ENCODE results near the gene RFX2. TPM values are rescaled to one million over a fixed set of nuclear protein-coding genes. Genes with fewer than 3 reads are reported as not detected.

The RFX2 gene
- total RNA-seq (2021; fragmentation: NEBNext Ultra II Directional; extraction: Animal tissue kit (Norgen Biotek cat#: 25700)): 1 to 10 TPM; 6.3 to 9.5 (median 6.9) TPM
- long read RNA-seq, partial matches to known transcripts: 3 of 13 reads
- long read RNA-seq, other reads (novel, unspliced or antisense): 4 of 13 reads

GRCh38 chr19:6110360-6110977 lies at the start of gene RFX2:
TSS of gene RFX2 (minus strand) at chr19:6110500. CDS start at chr19:6047496, 63,004 bp downstream.
- Mint-ChIP-seq H3K4me3 (peak within 1 kb of the TSS; percentile 94), H3K27me3 (ENCODE audit: insufficient read depth) (peaks cover 3% of the 10 kb centered on the region), H3K4me1 (ENCODE audit: low read depth) (peaks cover 27% of the 10 kb centered on the region), H3K36me3 (ENCODE audit: low read depth) (no peaks in the 10 kb centered on the region), H3K9me3 (no peaks in the 10 kb centered on the region), H3K27ac (peak within 1 kb of the TSS; percentile 96)
- peak; percentile 98 for DNase-seq
- 0 out of 2 replicates have a peak, but pooled peaks have one; percentile 1 for TF ChIP-seq CTCF (IDR thresholded peaks at IDR 0.05)

GRCh38 chr19:6156033-6156432 lies 45.7 kb upstream of the RFX2 start:
- no peak overlapping the region for H3K4me3 Mint-ChIP-seq
- H3K27me3 Mint-ChIP-seq (ENCODE audit: insufficient read depth): peaks cover 9% of the 10 kb centered on the region
- peaks cover 5% of the 10 kb centered on the region; the same call in 1 of the 2 replicates for H3K36me3 Mint-ChIP-seq (ENCODE audit: low read depth)
- DNase-seq: no peak
- TF ChIP-seq CTCF (IDR thresholded peaks at IDR 0.05): no peak
- H3K9me3 Mint-ChIP-seq: peaks cover 15% of the 10 kb centered on the region
- no peak overlapping the region for H3K27ac Mint-ChIP-seq
- H3K4me1 Mint-ChIP-seq (ENCODE audit: low read depth): no peaks in the 10 kb centered on the region

- TF ChIP-seq CTCF (IDR thresholded peaks at IDR 0.05): no peak
- no peak for DNase-seq
Measured at GRCh38 chr19:6150289-6150688, 40.0 kb upstream of the RFX2 start.

GRCh38 chr19:6141217-6141616 lies 30.9 kb upstream of the RFX2 start:
- no peak for TF ChIP-seq CTCF (IDR thresholded peaks at IDR 0.05)
- DNase-seq: no peak
- H3K9me3 Mint-ChIP-seq: no peaks in the 10 kb centered on the region; the same call in 1 of the 2 replicates
- no peak overlapping the region for H3K4me3 Mint-ChIP-seq
- H3K4me1 Mint-ChIP-seq (ENCODE audit: low read depth): peaks cover 5% of the 10 kb centered on the region
- H3K27me3 Mint-ChIP-seq (ENCODE audit: insufficient read depth): peaks cover 16% of the 10 kb centered on the region
- H3K27ac Mint-ChIP-seq: no peak overlapping the region
- no peaks in the 10 kb centered on the region for H3K36me3 Mint-ChIP-seq (ENCODE audit: low read depth)

More at GRCh38 chr19:6150289-6150688, 40.0 kb upstream of the RFX2 start:
- Mint-ChIP-seq H3K36me3 (ENCODE audit: low read depth) (0 out of 2 replicates have a peak, but pooled peaks cover 4% of the 10 kb centered on the region), H3K4me1 (ENCODE audit: low read depth) (no peaks in the 10 kb centered on the region), H3K4me3 (no peak overlapping the region), H3K27ac (no peak overlapping the region), H3K27me3 (ENCODE audit: insufficient read depth) (peaks cover 5% of the 10 kb centered on the region), H3K9me3 (no peaks in the 10 kb centered on the region; the same call in 1 of the 2 replicates)

GRCh38 chr19:6138511-6138910 lies 28.2 kb upstream of the RFX2 start:
- no peak for TF ChIP-seq CTCF (IDR thresholded peaks at IDR 0.05)
- H3K27me3 Mint-ChIP-seq (ENCODE audit: insufficient read depth): peaks cover 13% of the 10 kb centered on the region
- no peaks in the 10 kb centered on the region for H3K36me3 Mint-ChIP-seq (ENCODE audit: low read depth)
- peaks cover 5% of the 10 kb centered on the region for H3K4me1 Mint-ChIP-seq (ENCODE audit: low read depth)
- DNase-seq: no peak
- no peak overlapping the region for H3K27ac Mint-ChIP-seq
- no peak overlapping the region for H3K4me3 Mint-ChIP-seq
- H3K9me3 Mint-ChIP-seq: no peaks in the 10 kb centered on the region; the same call in 1 of the 2 replicates

Measured in HFFc6 (cell line).